Jurkat, Clone E6-1 (cell line): Measurements from ENCODE around the gene DHRS13. TPM values are rescaled to one million over a fixed set of nuclear protein-coding genes. Genes with fewer than 3 reads are reported as not detected.

Experiments
- DNase-seq: peaks from one replicate; pipeline ENCODE4 v3.0.0-alpha.2; 2011; ENCODE audit warnings: low read depth, low spot score
- H3K4me3 ChIP-seq: 2 replicates; pipeline ENCODE4 v1.5.1; 2011; ENCODE audit warnings: mild to moderate bottlenecking, low read length, control low read depth, moderate library complexity
- polyA plus RNA-seq: library from polyadenylated mRNA; unstranded; fragments of >200 nt; gene quantifications from one replicate; pipeline ENCODE4 v1.2.1, GENCODE V29; 2012; ENCODE audit warnings: missing spikeins; ENCODE audit not compliant: insufficient read length, insufficient read depth

The DHRS13 gene
- polyA plus RNA-seq, result 13.9 TPM

- peak; percentile 90 for DNase-seq
- H3K4me3 ChIP-seq, result peak within 1 kb of the TSS; percentile 79
Observed at GRCh38 chr17:28902819-28903545, at the start of gene DHRS13. DHRS13 (minus strand) TSS chr17:28903079; CDS start chr17:28902944, 135 bp downstream.

- peak overlapping the region; percentile 93 for H3K4me3 ChIP-seq
- DNase-seq, result peak; percentile 100
Observed at GRCh38 chr17:28951991-28952975, 49.4 kb upstream of the DHRS13 start.

- DNase-seq, result peak; percentile 100
Observed at GRCh38 chr17:28951428-28951990, 48.6 kb upstream of the DHRS13 start, which contains the start of gene PHF12. PHF12 (minus strand) TSS chr17:28951518; CDS start chr17:28950960, 558 bp downstream.

GRCh38 chr17:28950752-28951427 is 48.0 kb upstream of the DHRS13 start:
- H3K4me3 ChIP-seq, result peak overlapping the region; percentile 93
- DNase-seq, result no peak

More at GRCh38 chr17:28951428-28951990, 48.6 kb upstream of the DHRS13 start, which contains the start of gene PHF12:
- H3K4me3 ChIP-seq, result peak within 1 kb of the TSS; percentile 93

- peak overlapping the region; percentile 93 for H3K4me3 ChIP-seq
- DNase-seq, result peak; percentile 51
Observed at GRCh38 chr17:28950017-28950751, 47.3 kb upstream of the DHRS13 start.

GRCh38 chr17:28949185-28950016 is 46.5 kb upstream of the DHRS13 start:
- H3K4me3 ChIP-seq, result peak overlapping the region; percentile 93
- DNase-seq, result no peak

- peak overlapping the region; percentile 93 for H3K4me3 ChIP-seq
- no peak for DNase-seq
Observed at GRCh38 chr17:28948873-28949184, 46.0 kb upstream of the DHRS13 start.

- no peak for DNase-seq
Observed at GRCh38 chr17:28948342-28948741, 45.5 kb upstream of the DHRS13 start.

GRCh38 chr17:28947639-28948038 is 44.8 kb upstream of the DHRS13 start:
- no peak overlapping the region for H3K4me3 ChIP-seq
- DNase-seq, result peak; percentile 49

More at GRCh38 chr17:28948342-28948741, 45.5 kb upstream of the DHRS13 start:
- peak overlapping the region; percentile 93 for H3K4me3 ChIP-seq

GRCh38 chr17:28946239-28946638 is 43.4 kb upstream of the DHRS13 start:
- H3K4me3 ChIP-seq, result no peak overlapping the region
- no peak for DNase-seq

GRCh38 chr17:28944862-28945741 is 42.2 kb upstream of the DHRS13 start:
- no peak for DNase-seq
- no peak overlapping the region for H3K4me3 ChIP-seq

- DNase-seq, result no peak
- no peak overlapping the region for H3K4me3 ChIP-seq
Observed at GRCh38 chr17:28944343-28944742, 41.5 kb upstream of the DHRS13 start.

- no peak overlapping the region for H3K4me3 ChIP-seq
- no peak for DNase-seq
Observed at GRCh38 chr17:28942925-28943324, 40.0 kb upstream of the DHRS13 start.

- DNase-seq, result no peak
- H3K4me3 ChIP-seq, result no peak overlapping the region
Observed at GRCh38 chr17:28941251-28941650, 38.4 kb upstream of the DHRS13 start.

- no peak for DNase-seq
Observed at GRCh38 chr17:28940675-28941074, 37.8 kb upstream of the DHRS13 start.

GRCh38 chr17:28940142-28940541 is 37.3 kb upstream of the DHRS13 start:
- no peak overlapping the region for H3K4me3 ChIP-seq
- DNase-seq, result no peak

More at GRCh38 chr17:28940675-28941074, 37.8 kb upstream of the DHRS13 start:
- H3K4me3 ChIP-seq, result no peak overlapping the region
